ENCODE measurements around the gene RBP2. TPM values are rescaled to one million over a fixed set of nuclear protein-coding genes. Genes with fewer than 3 reads are reported as not detected.

RBP2 gene
- total RNA-seq, 1 experiment from 2014 or later = not detected

DNA sequence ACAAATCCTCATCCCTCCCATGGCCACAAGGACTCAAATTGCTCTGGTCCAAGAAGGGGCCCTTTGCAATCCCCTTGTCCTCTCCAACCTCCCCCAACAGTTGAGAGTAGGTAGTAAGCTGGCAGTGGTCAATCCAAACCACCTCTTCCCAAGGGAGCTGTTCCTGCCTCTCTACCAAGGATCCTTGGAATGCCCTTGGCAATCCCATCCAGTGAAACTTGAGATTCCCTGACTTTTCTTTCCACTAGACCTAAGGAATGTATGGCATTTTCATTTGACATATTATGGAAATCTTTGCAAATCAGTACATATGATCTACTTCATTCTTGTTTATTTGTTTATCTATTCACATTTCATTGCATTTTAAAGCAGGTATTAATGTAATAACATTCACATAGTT is 4.8 kb upstream of the RBP2 start:
- Mint-ChIP-seq H3K36me3 (ENCODE audit: insufficient read depth, unreplicated experiment) (no peaks in the 10 kb centered on the region), H3K4me1 (ENCODE audit: insufficient read depth, unreplicated experiment) (no peaks in the 10 kb centered on the region), H3K4me3 (ENCODE audit: unreplicated experiment) (no peak overlapping the region), H3K9me3 (ENCODE audit: unreplicated experiment) (no peaks in the 10 kb centered on the region), H3K27me3 (ENCODE audit: insufficient read depth, unreplicated experiment) (no peaks in the 10 kb centered on the region), H3K27ac (ENCODE audit: low read depth, unreplicated experiment) (no peak overlapping the region)
- DNase-seq (ENCODE audit: unreplicated experiment) = no peak
- TF ChIP-seq, protein P1, sequence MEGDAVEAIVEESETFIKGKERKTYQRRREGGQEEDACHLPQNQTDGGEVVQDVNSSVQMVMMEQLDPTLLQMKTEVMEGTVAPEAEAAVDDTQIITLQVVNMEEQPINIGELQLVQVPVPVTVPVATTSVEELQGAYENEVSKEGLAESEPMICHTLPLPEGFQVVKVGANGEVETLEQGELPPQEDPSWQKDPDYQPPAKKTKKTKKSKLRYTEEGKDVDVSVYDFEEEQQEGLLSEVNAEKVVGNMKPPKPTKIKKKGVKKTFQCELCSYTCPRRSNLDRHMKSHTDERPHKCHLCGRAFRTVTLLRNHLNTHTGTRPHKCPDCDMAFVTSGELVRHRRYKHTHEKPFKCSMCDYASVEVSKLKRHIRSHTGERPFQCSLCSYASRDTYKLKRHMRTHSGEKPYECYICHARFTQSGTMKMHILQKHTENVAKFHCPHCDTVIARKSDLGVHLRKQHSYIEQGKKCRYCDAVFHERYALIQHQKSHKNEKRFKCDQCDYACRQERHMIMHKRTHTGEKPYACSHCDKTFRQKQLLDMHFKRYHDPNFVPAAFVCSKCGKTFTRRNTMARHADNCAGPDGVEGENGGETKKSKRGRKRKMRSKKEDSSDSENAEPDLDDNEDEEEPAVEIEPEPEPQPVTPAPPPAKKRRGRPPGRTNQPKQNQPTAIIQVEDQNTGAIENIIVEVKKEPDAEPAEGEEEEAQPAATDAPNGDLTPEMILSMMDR (IDR thresholded peaks at IDR 0.05; ENCODE audit: unreplicated experiment) = no peak
- no TSS peak for BruUV-seq (replicated peaks)
- intact Hi-C loops (cut with micrococcal nuclease) = no loop called here
- ChIA-PET POLR2A (no interaction called here), CTCF (no interaction called here)

- DNase-seq (ENCODE audit: unreplicated experiment) = no peak
- Mint-ChIP-seq H3K4me3 (ENCODE audit: unreplicated experiment) (no peak overlapping the region), H3K9me3 (ENCODE audit: unreplicated experiment) (no peaks in the 10 kb centered on the region), H3K36me3 (ENCODE audit: insufficient read depth, unreplicated experiment) (no peaks in the 10 kb centered on the region), H3K27ac (ENCODE audit: low read depth, unreplicated experiment) (no peak overlapping the region), H3K27me3 (ENCODE audit: insufficient read depth, unreplicated experiment) (no peaks in the 10 kb centered on the region), H3K4me1 (ENCODE audit: insufficient read depth, unreplicated experiment) (no peaks in the 10 kb centered on the region)
- no TSS peak for BruUV-seq (replicated peaks)
- ChIA-PET POLR2A (interaction anchor here (0.6 kb wide), 1 partner anchor 348 kb away, joined by 3 read pairs; no protein-coding TSS in a partner anchor), CTCF (no interaction called here)
- TF ChIP-seq, protein P1 (IDR thresholded peaks at IDR 0.05; ENCODE audit: unreplicated experiment) = no peak
- intact Hi-C loops (cut with micrococcal nuclease) = no loop called here
These were observed 4.3 kb upstream of the RBP2 start for GRCh38 chr3:139480585-139480984.

DNA sequence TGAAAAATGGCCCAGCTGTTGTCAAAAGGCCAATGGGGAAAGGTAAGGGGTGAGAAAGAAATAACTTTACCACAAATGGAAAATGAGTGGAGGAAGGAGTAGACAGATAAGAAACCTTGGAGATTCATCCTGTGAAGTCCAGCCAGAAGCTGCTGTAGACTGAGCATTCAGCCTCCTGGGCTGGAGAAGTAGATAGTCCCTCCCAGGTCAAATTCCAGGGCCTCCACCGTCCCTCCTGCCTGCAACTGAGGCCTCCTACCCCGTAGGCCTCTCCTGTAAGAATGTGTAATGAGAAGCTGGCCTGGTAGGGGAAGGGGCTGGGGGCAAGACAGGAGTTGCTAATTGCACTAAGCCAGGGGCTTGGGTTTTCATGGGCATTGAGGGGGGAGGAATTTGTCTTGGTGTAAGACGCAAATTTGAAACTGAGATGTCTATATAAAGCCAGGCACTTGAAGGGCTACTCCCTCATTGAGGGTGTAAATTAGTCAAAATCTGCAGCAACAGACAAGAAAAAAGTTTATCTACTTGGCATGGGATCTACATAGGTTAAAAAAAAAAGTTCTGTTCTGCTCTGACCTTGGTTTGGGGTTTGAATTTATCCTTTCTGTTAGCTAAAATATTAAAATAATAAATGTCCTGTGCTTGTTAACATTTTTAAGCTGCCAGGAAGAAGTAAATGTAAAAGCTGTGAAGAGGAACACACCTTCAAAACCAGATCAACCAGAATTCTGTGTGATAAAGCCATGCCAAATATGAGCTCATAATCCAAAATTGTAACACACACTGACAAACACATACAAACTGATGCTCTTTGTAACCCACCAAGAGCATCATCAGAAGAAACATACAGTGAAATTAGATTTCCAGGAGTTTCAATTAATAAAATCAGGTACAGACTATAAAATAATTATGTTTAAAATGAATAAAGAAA is 1.7 kb upstream of the RBP2 start:
- TF ChIP-seq, protein P1 (IDR thresholded peaks at IDR 0.05; ENCODE audit: unreplicated experiment) = no peak
- DNase-seq (ENCODE audit: unreplicated experiment) = no peak
- Mint-ChIP-seq H3K27ac (ENCODE audit: low read depth, unreplicated experiment) (no peak overlapping the region), H3K27me3 (ENCODE audit: insufficient read depth, unreplicated experiment) (no peaks in the 10 kb centered on the region), H3K9me3 (ENCODE audit: unreplicated experiment) (no peaks in the 10 kb centered on the region), H3K4me1 (ENCODE audit: insufficient read depth, unreplicated experiment) (no peaks in the 10 kb centered on the region), H3K4me3 (ENCODE audit: unreplicated experiment) (no peak overlapping the region), H3K36me3 (ENCODE audit: insufficient read depth, unreplicated experiment) (no peaks in the 10 kb centered on the region)
- ChIA-PET POLR2A (no interaction called here), CTCF (interaction anchor here (0.6 to 0.7 kb wide), 2 partner anchors 53 to 235 kb away, joined by 3 read pairs; no protein-coding TSS in a partner anchor)
- no TSS peak for BruUV-seq (replicated peaks)
- intact Hi-C loops (cut with micrococcal nuclease) = no loop called here

- BruUV-seq (replicated peaks) = no TSS peak
These were observed 3.1 kb downstream of the RBP2 start for GRCh38 chr3:139473155-139473771.

More at GRCh38 chr3:139473155-139473771, 3.1 kb downstream of the RBP2 start:
- TF ChIP-seq, protein P1 (IDR thresholded peaks at IDR 0.05; ENCODE audit: unreplicated experiment) = no peak
- Mint-ChIP-seq H3K36me3 (ENCODE audit: insufficient read depth, unreplicated experiment) (no peaks in the 10 kb centered on the region), H3K27me3 (ENCODE audit: insufficient read depth, unreplicated experiment) (no peaks in the 10 kb centered on the region), H3K4me3 (ENCODE audit: unreplicated experiment) (no peak overlapping the region), H3K4me1 (ENCODE audit: insufficient read depth, unreplicated experiment) (no peaks in the 10 kb centered on the region), H3K27ac (ENCODE audit: low read depth, unreplicated experiment) (no peak overlapping the region), H3K9me3 (ENCODE audit: unreplicated experiment) (no peaks in the 10 kb centered on the region)
- ChIA-PET POLR2A (no interaction called here), CTCF (interaction anchor here (0.6 kb wide), 1 partner anchor 26 kb away, joined by 3 read pairs; no protein-coding TSS in a partner anchor)
- intact Hi-C loops (cut with micrococcal nuclease) = no loop called here
- no peak for DNase-seq (ENCODE audit: unreplicated experiment)

Data from MCF 10A (cell line).